Esophagus muscularis mucosa (tissue), 4 donors: ENCODE measurements around the gene SPRED2. TPM values are rescaled to one million over a fixed set of nuclear protein-coding genes. Genes with fewer than 3 reads are reported as not detected.

Source experiments
- DNase-seq: peaks from one replicate; pipeline ENCODE4 v3.0.0-alpha.2; 2017; ENCODE audit errors: extremely low spot score
- H3K27ac ChIP-seq, 4 donors: fragments of 200-600 bp; sonication (generic); replicated peaks in 1 of 4; 1 replicate in 3 of 4; 2 replicates in 1 of 4; pipeline ENCODE4 v1.5.1; 2016 to 2019; ENCODE audit warnings: mild to moderate bottlenecking in 1 of 4
- H3K27me3 ChIP-seq, 4 donors: fragments of 200-600 bp; sonication (generic); one replicate each; pipeline versions ENCODE4 v1.5.1 to v1.6.0; 2016 to 2019
- H3K36me3 ChIP-seq, 4 donors: fragments of 200-600 bp; sonication (generic); one replicate each; pipeline ENCODE4 v1.5.1; 2016 to 2019
- H3K4me1 ChIP-seq, 4 donors: fragments of 200-600 bp; sonication (generic); one replicate each; pipeline ENCODE4 v1.5.1; 2016 to 2019
- H3K4me3 ChIP-seq, 4 donors: fragments of 200-600 bp; sonication (generic); 1 replicate in 2 of 4; 2 replicates in 2 of 4; pipeline ENCODE4 v1.5.1; 2016 to 2019; ENCODE audit warnings: mild to moderate bottlenecking in 4 of 4, moderate library complexity in 1 of 4
- H3K9me3 ChIP-seq, 4 donors: fragments of 200-600 bp; sonication (generic); 1 replicate in 3 of 4; 2 replicates in 1 of 4; pipeline ENCODE4 v1.5.1; 2016 to 2019
- EP300 ChIP-seq: sonication (generic); formaldehyde crosslinking; IDR thresholded peaks from one replicate; pipeline ENCODE4 v1.6.1; 2017; ENCODE audit warnings: antibody characterized with exemption
- POLR2A ChIP-seq: fragments of 450-650 bp; IDR thresholded peaks from one replicate; pipeline ENCODE4 v1.6.1; 2017; ENCODE audit warnings: antibody characterized with exemption, moderate library complexity, mild to moderate bottlenecking, low read depth
- POLR2AphosphoS5 ChIP-seq, 2 donors: sonication (generic); formaldehyde crosslinking; IDR thresholded peaks; one replicate each; pipeline ENCODE4 v1.6.1; 2017; ENCODE audit warnings: antibody characterized with exemption in 2 of 2
- WGBS: methylation state at CpG from one replicate; pipeline ENCODE4 v1.1.5; 2018; 5-methylcytosine and 5-hydroxymethylcytosine counted together
- intact Hi-C: fragments of 100-400 bp; cut with DNase I; formaldehyde crosslinking; loops from one replicate; pipeline ENCODE4 v1.15.1; 2023
- total RNA-seq, 4 donors: library from RNA; depleted of rRNA; stranded (reverse); fragments of >200 nt; gene quantifications; one replicate each; pipeline versions ENCODE4 v1.1.0 to v1.2.1, GENCODE V29; 2016
- TF ChIP-seq, protein P1 (sequence below), 3 experiments: fragments of 200-600 bp in 2 of 3; fragments of 450-650 bp in 1 of 3; sonication (generic) in 2 of 3; IDR thresholded peaks; one replicate each; pipeline ENCODE4 v1.5.1; 2017 to 2019; ENCODE audit warnings: antibody characterized with exemption in 3 of 3, mild to moderate bottlenecking in 2 of 3, moderate library complexity in 1 of 3

Gene SPRED2
- total RNA-seq, 4 donors from 2014 or later, result 17.4 to 25.6 (median 18.7) TPM

GRCh38 chr2:65292461-65293011, 139.9 kb downstream of the SPRED2 start:
- Histone ChIP-seq H3K9me3 (no peaks in the 10 kb centered on the region), H3K4me1 (peaks cover 4 to 17% (median 11%) of the 10 kb centered on the region in 4 donors), H3K36me3 (no peaks in the 10 kb centered on the region), H3K27ac (no peak overlapping the region), H3K4me3 (no peak overlapping the region), H3K27me3 (peaks cover 0 to 7% (median 0%) of the 10 kb centered on the region in 4 donors)
- intact Hi-C loops, result no loop called here
- no peak for DNase-seq
- TF ChIP-seq EP300 (no peak), POLR2A (no peak), POLR2AphosphoS5 (IDR thresholded peaks at IDR 0.05) (no peak)
- TF ChIP-seq, protein P1, sequence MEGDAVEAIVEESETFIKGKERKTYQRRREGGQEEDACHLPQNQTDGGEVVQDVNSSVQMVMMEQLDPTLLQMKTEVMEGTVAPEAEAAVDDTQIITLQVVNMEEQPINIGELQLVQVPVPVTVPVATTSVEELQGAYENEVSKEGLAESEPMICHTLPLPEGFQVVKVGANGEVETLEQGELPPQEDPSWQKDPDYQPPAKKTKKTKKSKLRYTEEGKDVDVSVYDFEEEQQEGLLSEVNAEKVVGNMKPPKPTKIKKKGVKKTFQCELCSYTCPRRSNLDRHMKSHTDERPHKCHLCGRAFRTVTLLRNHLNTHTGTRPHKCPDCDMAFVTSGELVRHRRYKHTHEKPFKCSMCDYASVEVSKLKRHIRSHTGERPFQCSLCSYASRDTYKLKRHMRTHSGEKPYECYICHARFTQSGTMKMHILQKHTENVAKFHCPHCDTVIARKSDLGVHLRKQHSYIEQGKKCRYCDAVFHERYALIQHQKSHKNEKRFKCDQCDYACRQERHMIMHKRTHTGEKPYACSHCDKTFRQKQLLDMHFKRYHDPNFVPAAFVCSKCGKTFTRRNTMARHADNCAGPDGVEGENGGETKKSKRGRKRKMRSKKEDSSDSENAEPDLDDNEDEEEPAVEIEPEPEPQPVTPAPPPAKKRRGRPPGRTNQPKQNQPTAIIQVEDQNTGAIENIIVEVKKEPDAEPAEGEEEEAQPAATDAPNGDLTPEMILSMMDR (IDR thresholded peaks at IDR 0.05), result no peak
- 38% methylated on average over 8 of the region's 21 CpGs for WGBS

DNA sequence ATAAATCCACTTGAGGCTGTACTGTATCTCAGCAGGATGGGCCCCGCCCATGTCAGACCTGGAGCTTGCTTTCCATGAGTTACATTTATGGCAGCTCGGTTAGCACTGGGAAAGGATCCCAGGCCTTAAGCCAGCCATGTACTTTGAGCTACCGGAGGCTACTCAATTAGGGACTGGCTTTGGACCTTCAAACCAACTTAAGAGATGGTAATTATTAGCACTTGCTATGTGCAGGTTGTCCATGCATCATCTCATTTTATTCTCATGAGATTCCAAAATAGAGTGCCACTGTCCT, 140.3 kb downstream of the SPRED2 start:
- no peak overlapping the region for H3K27ac ChIP-seq
- peaks cover 4 to 17% (median 11%) of the 10 kb centered on the region in 4 donors for H3K4me1 ChIP-seq
- no peak for TF ChIP-seq EP300
- TF ChIP-seq, protein P1 (IDR thresholded peaks at IDR 0.05), result no peak
- no peak for TF ChIP-seq POLR2AphosphoS5 (IDR thresholded peaks at IDR 0.05)
- no peak for TF ChIP-seq POLR2A
- WGBS, result 90% methylated on average over 3 of the region's 3 CpGs
- no peaks in the 10 kb centered on the region for H3K9me3 ChIP-seq
- no peak for DNase-seq
- intact Hi-C loops, result no loop called here
- H3K27me3 ChIP-seq, result peaks cover 0 to 7% (median 0%) of the 10 kb centered on the region in 4 donors
- H3K4me3 ChIP-seq, result no peak overlapping the region
- no peaks in the 10 kb centered on the region for H3K36me3 ChIP-seq

GRCh38 chr2:65291216-65292105, 140.9 kb downstream of the SPRED2 start:
- intact Hi-C loops, result no loop called here
- H3K4me1 ChIP-seq, result peaks cover 4 to 17% (median 11%) of the 10 kb centered on the region in 4 donors
- no peak overlapping the region for H3K27ac ChIP-seq
- peaks cover 0 to 7% (median 0%) of the 10 kb centered on the region in 4 donors for H3K27me3 ChIP-seq
- no peak for DNase-seq
- H3K4me3 ChIP-seq, result no peak overlapping the region
- no peaks in the 10 kb centered on the region for H3K36me3 ChIP-seq
- WGBS, result 91% methylated on average over 11 of the region's 11 CpGs
- no peaks in the 10 kb centered on the region for H3K9me3 ChIP-seq
- TF ChIP-seq EP300, result no peak
- TF ChIP-seq, protein P1 (IDR thresholded peaks at IDR 0.05), result no peak
- no peak for TF ChIP-seq POLR2AphosphoS5 (IDR thresholded peaks at IDR 0.05)
- TF ChIP-seq POLR2A, result no peak

GRCh38 chr2:65287364-65287763, 145.0 kb downstream of the SPRED2 start:
- Histone ChIP-seq H3K9me3 (no peaks in the 10 kb centered on the region), H3K4me1 (peaks cover 5 to 12% (median 9%) of the 10 kb centered on the region in 4 donors), H3K27ac (no peak overlapping the region), H3K27me3 (no peaks in the 10 kb centered on the region), H3K36me3 (no peaks in the 10 kb centered on the region), H3K4me3 (no peak overlapping the region)
- over 99% methylated on average over 4 of the region's 4 CpGs for WGBS
- DNase-seq, result no peak
- TF ChIP-seq EP300, result no peak
- TF ChIP-seq, protein P1 (IDR thresholded peaks at IDR 0.05), result no peak
- TF ChIP-seq POLR2AphosphoS5 (IDR thresholded peaks at IDR 0.05), result no peak
- TF ChIP-seq POLR2A, result no peak
- intact Hi-C loops, result no loop called here
